ENCODE results near the gene CRABP2.

DNA sequence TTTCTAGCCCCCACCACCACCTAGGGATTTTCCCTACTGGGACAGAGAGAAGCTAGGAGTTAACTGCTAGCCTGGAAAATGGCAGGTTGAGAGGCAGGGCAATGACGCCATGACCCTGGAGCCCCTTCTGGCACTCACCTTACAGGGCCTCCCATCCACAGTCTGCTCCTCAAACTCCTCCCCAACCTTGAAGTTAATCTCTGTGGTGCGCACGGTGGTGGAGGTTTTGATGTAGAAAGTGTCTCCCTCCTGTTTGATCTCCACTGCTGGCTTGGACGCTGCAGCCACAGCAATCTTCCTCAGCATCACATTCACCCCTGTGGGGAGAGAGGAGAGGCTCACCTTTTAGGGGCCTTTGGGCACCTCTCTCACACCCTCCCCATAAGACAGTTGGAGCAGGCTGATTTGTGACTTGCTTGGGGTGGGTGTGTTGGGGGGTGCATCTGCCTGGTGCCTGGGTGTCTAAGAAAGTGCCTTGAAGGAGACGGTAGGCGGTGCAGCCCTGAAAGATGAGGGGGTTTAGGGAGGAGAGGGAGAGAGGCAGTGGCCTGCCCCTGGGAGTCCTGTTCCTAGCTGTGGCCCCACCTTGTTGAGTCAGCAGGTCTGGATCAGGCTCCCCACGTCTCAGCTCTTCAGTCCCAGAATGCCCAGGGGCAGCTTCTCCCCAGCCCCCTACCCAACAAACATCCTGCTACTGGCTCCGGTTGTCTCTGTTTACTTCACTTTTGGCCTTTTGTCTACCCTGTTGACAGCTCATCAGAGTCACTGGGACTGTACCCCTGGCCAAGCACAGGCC, 4.4 kb downstream of the CRABP2 start:
- TF ChIP-seq, protein P1, sequence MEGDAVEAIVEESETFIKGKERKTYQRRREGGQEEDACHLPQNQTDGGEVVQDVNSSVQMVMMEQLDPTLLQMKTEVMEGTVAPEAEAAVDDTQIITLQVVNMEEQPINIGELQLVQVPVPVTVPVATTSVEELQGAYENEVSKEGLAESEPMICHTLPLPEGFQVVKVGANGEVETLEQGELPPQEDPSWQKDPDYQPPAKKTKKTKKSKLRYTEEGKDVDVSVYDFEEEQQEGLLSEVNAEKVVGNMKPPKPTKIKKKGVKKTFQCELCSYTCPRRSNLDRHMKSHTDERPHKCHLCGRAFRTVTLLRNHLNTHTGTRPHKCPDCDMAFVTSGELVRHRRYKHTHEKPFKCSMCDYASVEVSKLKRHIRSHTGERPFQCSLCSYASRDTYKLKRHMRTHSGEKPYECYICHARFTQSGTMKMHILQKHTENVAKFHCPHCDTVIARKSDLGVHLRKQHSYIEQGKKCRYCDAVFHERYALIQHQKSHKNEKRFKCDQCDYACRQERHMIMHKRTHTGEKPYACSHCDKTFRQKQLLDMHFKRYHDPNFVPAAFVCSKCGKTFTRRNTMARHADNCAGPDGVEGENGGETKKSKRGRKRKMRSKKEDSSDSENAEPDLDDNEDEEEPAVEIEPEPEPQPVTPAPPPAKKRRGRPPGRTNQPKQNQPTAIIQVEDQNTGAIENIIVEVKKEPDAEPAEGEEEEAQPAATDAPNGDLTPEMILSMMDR (IDR thresholded peaks at IDR 0.05) = no peak
- no peak for TF ChIP-seq EZH2phosphoT487 (IDR thresholded peaks at IDR 0.05)
